ENCODE data around the gene PLEKHO2.

- TF ChIP-seq CTCF (IDR thresholded peaks at IDR 0.05 in 4 of 5, conservative IDR thresholded peaks at IDR 0.05 in 1 of 5), result no peak
- TF ChIP-seq POLR2A (IDR thresholded peaks at IDR 0.05), result no peak
Measured at GRCh38 chr15:64901914-64902313, 60.2 kb downstream of the PLEKHO2 start.
